Esophagus squamous epithelium (tissue), 4 donors: Measurements from ENCODE around the gene MMP2.

Experiments used
- POLR2A ChIP-seq, 4 donors: fragments of 450-650 bp; IDR thresholded peaks; one replicate each; pipeline ENCODE4 v1.6.1; 2017; ENCODE audit warnings: antibody characterized with exemption in 4 of 4, mild to moderate bottlenecking in 4 of 4, moderate library complexity in 3 of 4
- TF ChIP-seq, protein P1 (sequence below), 6 experiments: fragments of 450-650 bp in 4 of 6; fragments of 200-600 bp in 2 of 6; sonication (generic) in 2 of 6; IDR thresholded peaks; one replicate each; pipeline ENCODE4 v1.5.1; 2016 to 2019; ENCODE audit warnings: antibody characterized with exemption in 6 of 6, mild to moderate bottlenecking in 4 of 6, moderate library complexity in 4 of 6

DNA sequence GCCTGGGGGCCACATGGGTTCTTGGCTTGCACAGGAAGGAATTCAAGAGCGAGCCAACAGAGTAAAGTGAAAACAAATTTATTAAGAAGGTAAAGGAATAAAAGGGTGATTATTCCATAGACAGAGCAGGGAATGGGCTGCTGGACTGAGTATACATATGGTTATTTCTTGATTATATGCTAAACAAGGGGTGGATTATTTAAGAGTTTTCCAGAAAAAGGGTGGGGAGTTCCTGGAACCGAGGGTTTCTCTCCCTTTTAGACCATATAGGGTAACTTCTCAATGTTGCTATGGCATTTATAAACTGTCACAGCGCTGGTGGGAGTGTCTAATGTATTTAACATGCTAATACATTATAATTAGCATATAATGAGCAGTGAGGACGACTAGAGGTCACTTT is 2.0 kb downstream of the MMP2 start:
- TF ChIP-seq, protein P1, sequence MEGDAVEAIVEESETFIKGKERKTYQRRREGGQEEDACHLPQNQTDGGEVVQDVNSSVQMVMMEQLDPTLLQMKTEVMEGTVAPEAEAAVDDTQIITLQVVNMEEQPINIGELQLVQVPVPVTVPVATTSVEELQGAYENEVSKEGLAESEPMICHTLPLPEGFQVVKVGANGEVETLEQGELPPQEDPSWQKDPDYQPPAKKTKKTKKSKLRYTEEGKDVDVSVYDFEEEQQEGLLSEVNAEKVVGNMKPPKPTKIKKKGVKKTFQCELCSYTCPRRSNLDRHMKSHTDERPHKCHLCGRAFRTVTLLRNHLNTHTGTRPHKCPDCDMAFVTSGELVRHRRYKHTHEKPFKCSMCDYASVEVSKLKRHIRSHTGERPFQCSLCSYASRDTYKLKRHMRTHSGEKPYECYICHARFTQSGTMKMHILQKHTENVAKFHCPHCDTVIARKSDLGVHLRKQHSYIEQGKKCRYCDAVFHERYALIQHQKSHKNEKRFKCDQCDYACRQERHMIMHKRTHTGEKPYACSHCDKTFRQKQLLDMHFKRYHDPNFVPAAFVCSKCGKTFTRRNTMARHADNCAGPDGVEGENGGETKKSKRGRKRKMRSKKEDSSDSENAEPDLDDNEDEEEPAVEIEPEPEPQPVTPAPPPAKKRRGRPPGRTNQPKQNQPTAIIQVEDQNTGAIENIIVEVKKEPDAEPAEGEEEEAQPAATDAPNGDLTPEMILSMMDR (IDR thresholded peaks at IDR 0.05) = no peak
- no peak for TF ChIP-seq POLR2A (IDR thresholded peaks at IDR 0.05)
